NCI-H187 treated with DMSO at 0.1 percent for 48 hours (cell line): ENCODE measurements around the gene ANO10.
"Not testable (repeated sequence)": the region's sequence is repeated elsewhere in the genome, so short reads cannot be mapped to it uniquely, and the experiment has no call there.

Source experiments
- DNase-seq: peaks from one replicate; lab custom pipeline; 2025; lab: John Stamatoyannopoulos, UW

ANO10 gene

DNA sequence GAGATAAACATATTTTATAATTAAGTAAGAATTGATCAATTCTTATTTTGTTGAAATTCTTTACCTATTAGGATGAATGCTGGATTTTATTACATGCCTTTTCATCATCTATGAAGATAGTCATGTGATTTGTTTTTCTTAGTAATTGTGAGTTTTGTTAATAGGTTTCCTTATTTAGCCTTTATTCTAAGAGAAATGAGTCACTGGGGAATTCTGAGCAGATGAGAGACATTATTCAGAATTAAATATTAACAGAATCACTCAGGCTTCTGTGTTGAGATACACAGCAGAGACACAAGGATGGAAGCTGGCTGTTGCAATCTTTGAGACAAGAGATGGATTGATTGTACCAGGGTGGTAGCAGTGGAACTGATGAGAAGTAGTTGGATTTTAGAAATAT lies 7.4 kb upstream of the ANO10 start:
- no peak for DNase-seq

DNA sequence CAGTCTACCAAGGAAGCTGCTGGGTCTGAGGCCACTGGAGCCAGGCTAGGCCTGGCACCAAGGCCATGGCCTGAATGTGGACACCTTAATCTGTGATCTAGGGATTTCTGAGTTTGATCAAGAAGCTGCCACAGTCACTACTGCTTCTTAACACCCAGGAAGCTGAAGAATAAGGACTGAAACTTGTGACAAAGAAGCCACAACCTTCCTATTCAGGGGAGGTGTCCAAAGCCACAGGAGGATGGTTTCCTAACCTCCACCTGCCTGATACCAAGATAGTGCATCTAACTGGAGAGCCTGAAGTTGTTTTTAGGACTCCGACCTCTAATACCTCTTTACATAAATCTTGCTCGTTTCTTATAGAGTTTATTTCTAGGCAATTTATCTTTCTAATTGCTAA lies 5.5 kb upstream of the ANO10 start:
- DNase-seq: no peak

DNA sequence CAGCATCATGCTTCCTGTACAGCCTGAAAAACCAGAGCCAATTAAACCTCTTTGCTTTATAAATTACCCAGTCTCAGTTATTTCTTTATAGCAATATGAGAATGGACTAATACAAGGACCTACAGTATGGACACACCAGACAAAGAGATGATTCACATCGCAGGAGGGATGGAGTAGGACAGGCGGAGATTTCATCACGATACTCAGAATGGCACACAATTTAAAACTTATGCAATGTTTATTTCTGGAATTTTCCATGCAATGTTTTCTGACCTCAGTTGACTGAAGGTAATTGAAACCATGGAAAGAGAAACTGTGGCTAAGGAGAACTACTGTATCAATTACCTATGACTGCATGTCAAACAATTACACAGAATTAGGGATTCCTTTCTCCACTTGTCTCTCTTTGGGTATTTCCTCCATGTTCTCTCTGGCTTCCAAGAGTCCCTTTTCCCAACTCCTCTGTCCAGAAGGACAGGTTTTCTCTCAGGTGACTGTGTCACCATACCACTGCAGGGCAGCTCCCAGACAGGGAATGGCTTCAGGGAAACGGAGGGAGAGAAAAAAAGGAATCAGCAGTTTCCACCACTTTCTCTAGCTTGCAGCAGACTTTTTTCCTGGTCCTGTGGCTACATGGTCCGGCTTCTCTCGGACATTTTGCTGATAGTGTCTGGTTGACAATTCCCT lies 3.0 kb upstream of the ANO10 start:
- DNase-seq: no peak

DNA sequence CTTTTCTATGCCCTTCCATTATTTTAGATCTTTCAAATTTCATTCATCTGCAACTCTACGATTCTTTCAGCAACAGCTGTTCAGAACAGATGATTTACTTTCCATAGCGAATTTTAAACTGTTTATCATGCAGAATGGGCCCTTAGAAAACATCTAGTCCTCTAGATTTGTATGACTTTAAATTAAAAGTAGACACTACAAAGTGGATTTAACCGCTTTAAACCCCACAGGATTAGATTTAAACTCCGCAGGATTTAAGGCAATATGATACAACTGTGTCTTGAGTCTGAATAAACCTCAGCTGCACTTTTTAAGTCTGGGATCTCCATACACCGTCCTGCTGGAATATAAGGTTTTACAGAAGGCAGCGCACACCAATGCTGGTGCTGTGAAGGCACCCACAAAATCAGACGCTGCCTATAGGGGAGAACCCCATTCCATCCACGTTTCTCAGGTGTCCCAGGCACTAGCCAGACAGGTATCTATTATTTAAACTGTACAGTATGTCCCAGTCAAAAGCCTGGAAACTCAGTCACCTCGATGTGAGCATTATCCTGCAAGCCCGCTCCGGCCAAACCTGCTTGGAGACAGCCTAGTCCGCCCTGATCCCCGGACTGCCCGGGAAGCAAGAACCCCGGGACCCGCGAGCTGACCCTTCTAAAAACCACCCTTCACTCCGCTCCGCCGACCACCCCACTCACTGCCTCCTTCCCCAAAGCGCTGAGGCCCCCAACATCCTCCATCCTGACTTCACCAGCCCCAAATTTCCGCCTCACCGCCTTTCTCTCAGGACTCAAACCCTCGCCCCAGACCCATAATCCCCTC lies 768 bp downstream of the ANO10 start:
- no peak for DNase-seq

DNA sequence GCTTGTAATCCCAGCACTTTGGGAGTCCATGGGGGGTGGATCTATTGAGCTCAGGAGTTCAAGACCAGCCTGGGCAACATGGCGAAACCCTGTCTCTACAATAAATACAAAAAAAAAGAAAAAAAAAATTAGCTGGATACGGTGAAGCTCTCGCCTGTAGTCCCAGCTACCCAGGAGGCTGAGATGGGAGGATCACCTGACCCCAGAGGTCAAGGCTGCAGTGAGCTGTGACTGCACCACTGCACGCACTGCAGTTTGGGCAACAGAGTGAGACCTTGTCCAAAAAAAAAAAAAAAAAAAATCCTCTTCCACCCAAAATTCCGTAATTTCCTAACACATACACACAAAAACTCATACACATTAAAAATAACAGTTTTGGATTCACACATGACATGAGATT lies 2.2 kb downstream of the ANO10 start:
- DNase-seq: no peak

DNA sequence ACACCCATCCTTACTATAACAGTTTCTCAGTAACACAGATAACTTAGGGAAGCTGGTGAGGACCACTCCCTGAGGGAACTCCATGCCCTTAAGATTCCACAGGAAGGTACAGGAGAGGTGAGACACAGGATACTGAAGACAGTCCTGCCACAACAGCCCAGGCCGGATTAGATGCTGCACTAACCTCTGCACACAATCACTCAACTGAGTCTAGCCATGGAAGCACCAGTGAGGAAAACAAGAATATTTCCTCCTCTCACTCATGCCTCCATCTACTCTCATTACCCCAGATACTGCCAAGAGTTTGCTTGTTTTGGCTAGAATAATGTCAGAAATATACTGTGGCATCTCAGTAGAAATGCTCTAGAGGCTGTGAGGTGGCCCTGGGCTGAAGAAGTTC lies 3.7 kb downstream of the ANO10 start:
- no peak for DNase-seq

DNA sequence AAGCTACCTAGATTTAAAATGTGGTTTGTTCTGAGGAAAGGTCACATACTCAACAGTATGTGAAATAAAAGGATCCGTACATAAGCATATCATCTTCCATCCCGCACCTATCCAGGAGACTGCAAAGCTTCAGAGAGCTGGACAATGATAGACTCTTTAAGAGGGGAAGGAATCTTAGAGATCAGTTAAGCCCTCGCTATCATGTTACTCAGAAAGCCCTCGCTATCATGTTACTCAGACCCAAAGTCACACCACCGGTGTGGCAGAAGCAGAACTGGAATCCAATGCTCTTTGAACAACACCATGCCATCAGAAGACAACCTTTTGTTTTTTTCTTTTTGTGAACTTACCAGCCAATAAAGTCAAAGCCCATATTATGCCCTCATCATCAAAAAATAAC lies 5.8 kb downstream of the ANO10 start:
- DNase-seq: no peak

DNA sequence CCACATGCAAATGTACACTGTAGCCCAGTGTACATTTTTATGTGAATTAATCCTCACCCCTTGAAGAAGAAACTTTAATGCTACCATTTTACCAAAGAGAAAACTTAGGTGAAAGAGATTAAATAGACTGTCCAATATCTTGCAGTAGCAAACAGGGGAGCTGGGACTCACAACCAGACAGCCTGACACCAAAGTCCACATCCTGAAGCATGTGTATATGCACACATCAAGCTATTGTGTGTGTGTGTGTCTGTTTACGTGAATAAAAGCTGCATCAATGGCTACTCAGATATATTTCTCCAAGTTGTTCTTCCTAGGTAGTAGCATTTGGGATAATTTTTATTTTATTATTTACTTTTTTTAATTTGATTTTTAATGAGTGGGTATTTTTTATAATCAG lies 6.7 kb downstream of the ANO10 start:
- DNase-seq: no peak

DNA sequence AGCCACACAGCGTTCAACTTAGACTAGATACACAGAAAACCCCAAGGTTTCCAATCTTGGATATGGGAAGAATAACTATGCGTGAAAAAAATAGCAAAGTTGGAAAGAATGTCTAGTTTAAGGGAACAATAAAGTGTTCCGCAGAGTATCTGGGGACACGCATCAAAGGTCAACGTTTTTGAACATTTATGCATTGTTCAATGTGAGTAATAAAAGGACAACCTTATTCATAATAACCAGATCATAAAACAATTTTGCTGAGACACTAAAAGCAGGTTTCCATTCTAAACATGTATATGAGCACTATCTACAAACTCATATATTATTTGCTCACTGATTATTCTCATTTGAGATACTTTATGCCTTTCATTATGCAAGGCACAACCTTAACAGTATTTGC lies 7.8 kb downstream of the ANO10 start:
- DNase-seq: no peak

DNA sequence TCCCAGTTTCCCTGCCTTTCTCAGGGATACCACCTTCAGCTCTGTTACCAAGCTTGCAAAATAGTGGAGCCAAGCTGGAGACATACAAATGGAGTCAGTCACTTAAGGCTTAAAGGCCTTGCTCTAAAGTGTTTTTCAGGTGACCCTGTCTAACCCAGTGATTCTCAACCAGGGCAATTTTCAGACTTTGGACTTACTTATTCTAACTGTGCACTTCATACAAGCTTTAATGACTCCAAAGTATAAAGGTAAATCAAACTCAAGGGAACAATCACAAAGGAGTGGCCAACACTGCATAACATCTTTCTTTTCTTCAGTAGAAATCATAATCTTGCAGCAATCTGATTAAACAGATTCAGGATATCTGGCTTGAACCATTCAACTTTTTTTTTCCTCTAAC lies 9.4 kb downstream of the ANO10 start:
- no peak for DNase-seq

DNA sequence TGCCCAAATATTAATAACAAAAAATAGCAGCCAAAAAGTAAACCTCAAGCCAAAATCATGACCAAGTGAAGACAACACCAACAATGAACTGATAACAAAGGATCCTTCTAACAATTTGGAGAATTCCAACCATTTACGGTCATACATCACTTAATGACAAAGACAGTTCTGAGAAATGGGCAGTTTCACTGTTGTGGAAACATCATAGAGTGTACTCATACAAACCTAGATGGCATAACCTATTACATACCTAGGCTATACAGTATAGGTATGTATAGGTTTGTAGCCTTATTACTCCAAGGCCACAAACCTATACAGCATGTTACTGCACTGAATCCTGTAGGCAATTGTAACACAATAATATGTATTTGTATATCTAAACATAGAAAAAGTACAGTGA lies 12.4 kb downstream of the ANO10 start:
- no peak for DNase-seq

DNA sequence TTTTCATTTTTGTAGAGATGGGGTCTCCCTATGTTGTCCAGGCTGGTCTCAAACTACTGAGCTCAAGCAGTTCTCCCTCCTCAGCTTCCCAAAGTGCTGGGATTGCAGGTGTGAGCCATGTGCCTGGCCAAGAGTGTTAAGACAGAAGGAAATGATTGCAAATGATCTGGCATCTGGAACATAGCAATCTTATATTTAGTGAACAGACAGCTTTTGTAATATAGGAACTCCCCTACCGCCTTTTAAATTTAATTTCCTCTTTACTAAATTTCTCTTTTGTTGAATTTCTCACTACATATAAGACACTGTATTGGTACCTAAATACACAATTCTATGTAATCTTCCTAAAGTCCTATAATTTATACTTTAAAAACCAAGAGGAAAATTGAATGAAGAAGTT lies 13.1 kb downstream of the ANO10 start:
- no peak for DNase-seq

DNA sequence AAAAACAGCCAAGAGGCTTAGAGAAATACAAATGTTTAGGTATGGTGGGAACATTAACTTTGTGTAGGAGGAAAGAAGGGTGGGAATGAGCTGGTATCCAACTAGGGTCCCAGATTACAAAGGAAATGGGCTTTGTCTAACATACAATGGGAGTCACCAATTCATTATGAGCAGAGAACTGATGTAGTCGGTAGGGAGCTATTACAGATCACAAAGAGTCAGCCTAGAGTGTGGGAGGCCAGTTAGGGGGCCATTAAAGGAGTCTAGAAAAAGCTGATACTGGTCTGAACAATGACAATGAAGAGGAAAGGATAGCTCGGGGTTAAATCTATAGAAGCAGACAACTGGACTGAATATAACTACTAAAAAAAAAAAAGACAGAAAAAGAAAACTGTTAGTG lies 15.5 kb downstream of the ANO10 start:
- no peak for DNase-seq

DNA sequence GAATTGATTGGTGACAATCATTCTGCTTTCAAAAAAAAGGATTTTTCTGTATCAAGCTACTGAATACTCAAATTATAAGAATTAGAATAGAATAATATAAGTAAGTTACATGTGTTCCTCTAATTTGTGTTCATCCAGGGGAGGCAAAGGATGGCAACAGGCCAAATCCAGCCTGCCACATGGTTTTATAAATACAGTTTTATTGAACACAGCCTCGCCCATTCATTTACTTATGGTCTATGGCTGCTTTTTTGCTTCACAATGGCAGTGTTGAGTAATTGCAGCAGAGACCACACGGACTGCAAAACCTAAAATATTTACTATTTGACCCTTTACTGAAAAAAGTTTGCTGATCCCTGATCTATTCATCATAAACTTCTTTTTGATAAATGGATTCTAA lies 21.9 kb downstream of the ANO10 start:
- DNase-seq: not testable (repeated sequence)

DNA sequence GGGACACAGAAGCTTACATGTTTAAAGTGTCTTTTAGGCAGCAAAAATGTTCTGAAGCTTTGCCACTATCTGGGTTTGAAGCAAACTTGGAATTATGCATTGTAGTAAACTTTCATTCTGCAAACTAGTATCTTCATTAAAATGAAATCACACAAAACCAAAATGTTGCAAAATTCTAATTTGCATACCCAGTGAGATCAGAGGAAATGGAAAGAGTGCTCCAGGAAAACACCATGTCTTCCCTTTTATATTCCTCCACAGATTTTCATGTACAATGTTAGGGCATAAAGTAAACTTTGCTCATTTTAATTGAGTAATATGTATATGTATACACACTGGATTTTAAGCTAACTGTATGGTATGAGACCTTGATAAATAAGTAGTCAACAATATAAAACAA lies 23.9 kb downstream of the ANO10 start:
- DNase-seq: no peak

DNA sequence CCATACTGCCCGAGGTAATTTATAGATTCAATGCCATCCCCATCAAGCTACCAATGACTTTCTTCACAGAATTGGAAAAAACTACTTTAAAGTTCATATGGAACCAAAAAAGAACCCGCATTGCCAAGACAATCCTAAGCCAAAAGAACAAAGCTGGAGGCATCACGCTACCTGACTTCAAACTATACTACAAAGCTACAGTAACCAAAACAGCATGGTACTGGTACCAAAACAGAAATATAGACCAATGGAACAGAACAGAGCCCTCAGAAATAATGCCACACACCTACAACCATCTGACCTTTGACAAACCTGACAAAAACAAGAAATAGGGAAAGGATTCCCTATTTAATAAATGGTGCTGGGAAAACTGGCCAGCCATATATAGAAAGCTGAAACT lies 25.6 kb downstream of the ANO10 start:
- DNase-seq: not testable (repeated sequence)

DNA sequence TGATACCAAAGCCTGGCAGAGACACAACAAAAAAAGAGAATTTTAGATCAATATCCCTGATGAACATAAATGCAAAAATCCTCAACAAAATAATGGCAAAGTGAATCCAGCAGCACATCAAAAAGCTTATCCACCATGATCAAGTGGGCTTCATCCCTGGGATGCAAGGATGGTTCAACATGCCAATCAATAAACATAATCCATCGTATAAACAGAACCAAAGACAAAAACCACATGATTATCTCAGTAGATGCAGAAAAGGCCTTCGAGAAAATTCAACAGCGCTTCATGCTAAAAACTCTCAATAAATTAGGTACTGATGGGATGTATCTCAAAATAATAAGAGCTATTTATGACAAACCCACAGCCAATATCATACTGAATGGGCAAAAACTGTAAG lies 26.5 kb downstream of the ANO10 start:
- DNase-seq: not testable (repeated sequence)

DNA sequence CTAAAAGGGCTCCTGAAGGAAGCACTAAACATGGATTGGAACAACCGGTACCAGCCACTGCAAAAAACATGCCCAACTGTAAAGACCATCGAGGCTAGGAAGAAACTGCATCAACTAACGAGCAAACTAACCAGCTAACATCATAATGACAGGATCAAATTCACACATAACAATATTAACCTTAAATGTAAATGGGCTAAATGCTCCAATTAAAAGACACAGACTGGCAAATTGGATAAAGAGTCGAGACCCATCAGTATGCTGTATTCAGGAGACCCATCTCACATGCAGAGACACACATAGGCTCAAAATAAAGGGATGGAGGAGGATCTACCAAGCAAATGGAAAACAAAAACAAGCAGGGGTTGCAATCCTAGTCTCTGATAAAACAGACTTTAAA lies 28.2 kb downstream of the ANO10 start:
- not testable (repeated sequence) for DNase-seq

DNA sequence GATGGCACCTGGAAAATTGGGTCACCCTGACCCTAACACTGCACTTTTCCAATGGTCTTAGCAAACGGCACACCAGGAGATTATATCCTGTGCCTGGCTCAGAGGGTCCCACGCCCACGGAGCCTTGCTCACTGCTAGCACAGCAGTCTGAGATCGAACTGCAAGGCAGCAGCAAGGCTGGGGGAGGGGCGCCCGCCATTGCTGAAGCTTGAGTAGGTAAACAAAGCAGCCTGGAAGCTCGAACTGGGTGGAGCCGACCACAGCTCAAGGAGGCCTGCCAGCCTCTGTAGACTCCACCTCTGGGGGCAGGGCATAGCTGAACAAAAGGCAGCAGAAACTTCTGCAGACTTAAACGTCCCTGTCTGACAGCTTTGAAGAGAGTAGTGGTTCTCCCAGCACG lies 29.9 kb downstream of the ANO10 start:
- not testable (repeated sequence) for DNase-seq

DNA sequence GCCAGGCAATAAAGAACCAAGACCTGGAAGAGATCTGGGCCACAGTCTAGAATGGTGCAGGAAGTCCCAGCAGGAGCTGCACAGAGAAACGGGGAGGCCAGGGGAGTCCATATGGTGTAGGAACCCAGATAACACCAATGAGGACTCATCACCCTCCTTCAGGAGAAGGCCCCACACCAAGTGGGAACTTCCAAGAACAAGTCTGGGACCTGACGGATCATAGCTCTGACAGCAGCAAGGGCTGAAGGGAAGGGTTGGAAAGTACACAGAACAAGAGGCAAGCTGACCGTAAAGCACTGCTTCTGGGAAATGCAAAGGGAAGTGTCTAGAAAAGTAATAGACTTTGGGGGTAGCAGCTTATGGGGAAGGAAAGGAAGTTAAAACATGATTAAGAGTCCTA lies 34.5 kb downstream of the ANO10 start:
- DNase-seq: no peak

DNA sequence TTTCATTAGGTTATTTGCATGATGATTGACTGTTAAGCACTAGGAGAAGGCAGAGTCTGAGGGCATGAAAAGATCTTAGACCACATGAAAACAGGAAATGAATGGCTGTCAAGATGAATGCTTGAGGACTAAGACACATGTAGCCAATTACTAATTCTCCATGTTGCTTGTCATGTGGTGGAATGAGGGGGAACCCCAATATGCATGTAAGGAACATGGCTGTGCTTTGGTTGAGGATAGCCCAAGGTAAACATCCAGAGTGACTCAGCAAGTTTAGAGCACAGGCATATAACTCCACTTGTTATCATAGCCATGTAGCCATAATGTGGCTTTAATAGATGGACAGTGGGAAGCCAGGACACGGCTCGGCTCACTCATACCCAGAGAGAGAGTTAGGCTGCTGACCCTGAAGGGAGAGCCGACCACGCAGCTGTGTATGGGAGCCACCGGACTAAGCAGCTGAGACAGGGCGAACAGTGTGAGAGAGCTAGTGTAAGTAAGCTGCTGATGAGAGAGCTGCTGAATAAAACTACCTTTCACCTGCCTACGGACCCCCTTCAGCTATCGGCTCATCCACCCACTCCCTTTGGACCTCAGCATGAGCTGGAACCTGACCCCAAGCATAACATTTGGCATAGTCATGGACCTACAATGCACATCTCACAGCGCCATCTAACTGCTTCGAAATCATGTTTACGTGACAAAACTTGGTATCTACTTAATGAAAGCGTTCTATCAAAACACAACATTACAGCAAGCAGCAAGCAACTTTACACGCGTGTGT lies 37.6 kb downstream of the ANO10 start:
- DNase-seq: no peak

DNA sequence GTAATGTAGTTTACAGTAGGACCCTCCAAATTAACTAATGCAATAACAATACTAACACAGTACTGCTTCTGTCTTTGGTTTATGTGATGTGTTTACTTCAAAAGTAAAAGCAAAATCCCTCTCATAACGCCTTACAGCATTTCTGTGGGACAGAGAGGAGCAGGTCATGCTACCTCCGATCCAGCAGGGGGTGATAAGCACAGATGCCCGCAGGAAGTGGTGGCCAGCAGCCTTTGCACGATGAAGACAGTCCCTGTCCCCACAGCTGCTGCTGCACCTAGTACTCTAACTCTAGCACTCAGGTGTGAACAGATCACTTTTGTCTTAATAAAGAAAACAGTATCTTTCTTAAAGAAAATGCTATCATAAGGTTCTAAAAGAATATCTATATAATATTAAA lies 38.3 kb downstream of the ANO10 start:
- no peak for DNase-seq

DNA sequence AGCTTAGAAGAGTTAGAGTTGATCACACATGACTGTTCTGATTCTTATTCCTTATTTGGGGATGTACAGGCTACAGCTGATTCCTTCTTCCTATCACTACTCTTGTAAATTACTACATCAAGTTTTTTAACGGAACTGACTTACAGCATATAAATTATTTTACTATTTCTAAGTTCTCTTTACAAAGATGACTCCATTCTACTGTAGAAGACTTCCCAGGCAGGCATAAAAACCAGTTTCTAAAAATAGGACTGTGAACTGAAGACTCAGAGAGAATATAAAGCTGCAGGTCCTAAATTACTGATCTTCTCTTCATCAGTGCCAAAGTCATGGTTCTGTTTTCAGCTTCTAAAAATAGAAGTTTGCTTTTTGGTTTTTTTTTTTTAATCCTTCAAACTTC lies 38.9 kb downstream of the ANO10 start:
- no peak for DNase-seq
